GM10847 (cell line): ENCODE measurements around the gene DIDO1.

Experiments
- POLR2A ChIP-seq: IDR thresholded peaks from 2 replicates; pipeline ENCODE4 v1.6.1; 2011; ENCODE audit not compliant: insufficient read length; ENCODE audit errors: extremely low read depth

DIDO1 gene

GRCh38 chr20:62910777-62911497 lies 15.4 kb downstream of the DIDO1 start:
- no peak for TF ChIP-seq POLR2A

GRCh38 chr20:62910217-62910766 lies 16.0 kb downstream of the DIDO1 start:
- no peak for TF ChIP-seq POLR2A

- no peak for TF ChIP-seq POLR2A
Measured at GRCh38 chr20:62908971-62909791, 17.1 kb downstream of the DIDO1 start.

GRCh38 chr20:62907384-62908317 lies 18.7 kb downstream of the DIDO1 start:
- no peak for TF ChIP-seq POLR2A

GRCh38 chr20:62906647-62907375 lies 19.5 kb downstream of the DIDO1 start:
- no peak for TF ChIP-seq POLR2A

GRCh38 chr20:62906209-62906608 lies 20.1 kb downstream of the DIDO1 start:
- no peak for TF ChIP-seq POLR2A

GRCh38 chr20:62905536-62906117 lies 20.7 kb downstream of the DIDO1 start:
- no peak for TF ChIP-seq POLR2A

- TF ChIP-seq POLR2A, result no peak
Measured at GRCh38 chr20:62902926-62903615, 23.2 kb downstream of the DIDO1 start.

GRCh38 chr20:62901891-62902290 lies 24.4 kb downstream of the DIDO1 start:
- TF ChIP-seq POLR2A, result no peak

- TF ChIP-seq POLR2A, result no peak
Measured at GRCh38 chr20:62900692-62901584, 25.4 kb downstream of the DIDO1 start.

- no peak for TF ChIP-seq POLR2A
Measured at GRCh38 chr20:62900052-62900691, 26.1 kb downstream of the DIDO1 start.

- TF ChIP-seq POLR2A, result no peak
Measured at GRCh38 chr20:62899633-62900051, 26.7 kb downstream of the DIDO1 start.
